Measurements from ENCODE around the gene NCOR2.

GRCh38 chr12:124538194-124539082, 29.0 kb downstream of the NCOR2 start:
- TF ChIP-seq POLR2A (IDR thresholded peaks at IDR 0.05) = no peak
- no peak for TF ChIP-seq CTCF (IDR thresholded peaks at IDR 0.05)

Measured in heart left ventricle (tissue), 13 donors.